GM19238 (cell line): ENCODE results near the gene SNRPA1.

Experiments
- DNase-seq: peaks from one replicate; pipeline ENCODE4 v3.0.0; 2011; ENCODE audit warnings: low spot score; ENCODE audit not compliant: insufficient read length

SNRPA1 gene

GRCh38 chr15:101294731-101295606 is at the start of gene SNRPA1:
Gene SNRPA1, minus strand, starts transcription at chr15:101295248. Its CDS starts 70 bp downstream, at chr15:101295178.
- peak; percentile 88 for DNase-seq

- no peak for DNase-seq
Measured at GRCh38 chr15:101342056-101342455, 47.0 kb upstream of the SNRPA1 start.

GRCh38 chr15:101338502-101339057 is 43.5 kb upstream of the SNRPA1 start:
- no peak for DNase-seq

GRCh38 chr15:101337976-101338375 is 42.9 kb upstream of the SNRPA1 start:
- DNase-seq = no peak

- peak; percentile 34 for DNase-seq
Measured at GRCh38 chr15:101333907-101334789, 39.1 kb upstream of the SNRPA1 start.

- no peak for DNase-seq
Measured at GRCh38 chr15:101332061-101332467, 37.0 kb upstream of the SNRPA1 start.

- no peak for DNase-seq
Measured at GRCh38 chr15:101329867-101330380, 34.9 kb upstream of the SNRPA1 start.

GRCh38 chr15:101329309-101329863 is 34.3 kb upstream of the SNRPA1 start:
- DNase-seq = no peak

- DNase-seq = no peak
Measured at GRCh38 chr15:101328001-101328400, 33.0 kb upstream of the SNRPA1 start.

- no peak for DNase-seq
Measured at GRCh38 chr15:101327147-101327740, 32.2 kb upstream of the SNRPA1 start.

- no peak for DNase-seq
Measured at GRCh38 chr15:101326462-101327146, 31.6 kb upstream of the SNRPA1 start.

GRCh38 chr15:101326026-101326315 is 30.9 kb upstream of the SNRPA1 start:
- DNase-seq = no peak

GRCh38 chr15:101325263-101326025 is 30.4 kb upstream of the SNRPA1 start:
- DNase-seq = no peak

GRCh38 chr15:101324524-101325177 is 29.6 kb upstream of the SNRPA1 start:
- DNase-seq = no peak

GRCh38 chr15:101323793-101324523 is 28.9 kb upstream of the SNRPA1 start:
- no peak for DNase-seq

GRCh38 chr15:101322854-101323477 is 27.9 kb upstream of the SNRPA1 start:
- no peak for DNase-seq

- no peak for DNase-seq
Measured at GRCh38 chr15:101322016-101322695, 27.1 kb upstream of the SNRPA1 start.
